Stimulated activated CD8-positive, alpha-beta memory T cell treated with anti-CD3 and anti-CD28 coated beads, Interleukin-15, amount 100 ng/mL, for 48 hours (primary cell): ENCODE measurements around the gene SPOPL.
"Not testable (repeated sequence)": the region's sequence is repeated elsewhere in the genome, so short reads cannot be mapped to it uniquely, and the experiment has no call there.

Source experiments
- DNase-seq, 2 donors: peaks; one replicate each; pipeline ENCODE4 v3.0.0-alpha.2; 2020; ENCODE audit warnings: low read depth in 2 of 2

SPOPL gene

DNA sequence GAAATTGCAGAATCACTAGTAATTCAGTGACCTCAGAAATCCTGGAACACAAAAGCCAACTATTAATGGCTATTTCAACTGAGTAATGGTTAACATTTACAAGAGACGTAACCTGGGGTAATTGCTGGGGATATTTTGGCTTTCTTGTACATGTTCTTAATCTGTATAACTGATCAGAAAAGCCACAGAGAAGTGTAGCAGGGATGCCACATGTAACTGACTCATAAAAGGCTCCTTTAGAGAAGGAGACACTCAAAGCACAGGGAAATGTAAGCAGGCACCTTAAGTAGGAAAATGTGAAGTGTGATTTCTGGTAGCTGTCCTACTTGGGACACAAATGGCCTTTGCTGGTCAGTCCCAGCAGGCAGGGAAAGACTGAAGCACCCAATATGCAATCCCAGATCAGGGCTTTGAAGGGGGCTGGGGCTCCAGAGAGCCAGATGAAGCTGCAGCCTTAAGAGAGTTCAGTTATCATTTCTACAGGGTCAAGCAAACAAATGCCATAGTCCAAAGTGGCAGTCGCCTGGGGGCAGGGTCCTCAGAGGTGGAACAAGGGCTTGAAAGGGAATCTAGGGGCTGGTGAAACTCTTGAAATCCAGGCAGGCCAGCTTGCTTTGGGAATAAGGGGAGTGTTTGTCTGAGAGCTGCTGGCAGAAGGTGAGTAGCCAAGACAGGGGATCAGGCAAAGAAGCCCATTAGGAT is 7.2 kb upstream of the SPOPL start:
- DNase-seq, result no peak

DNA sequence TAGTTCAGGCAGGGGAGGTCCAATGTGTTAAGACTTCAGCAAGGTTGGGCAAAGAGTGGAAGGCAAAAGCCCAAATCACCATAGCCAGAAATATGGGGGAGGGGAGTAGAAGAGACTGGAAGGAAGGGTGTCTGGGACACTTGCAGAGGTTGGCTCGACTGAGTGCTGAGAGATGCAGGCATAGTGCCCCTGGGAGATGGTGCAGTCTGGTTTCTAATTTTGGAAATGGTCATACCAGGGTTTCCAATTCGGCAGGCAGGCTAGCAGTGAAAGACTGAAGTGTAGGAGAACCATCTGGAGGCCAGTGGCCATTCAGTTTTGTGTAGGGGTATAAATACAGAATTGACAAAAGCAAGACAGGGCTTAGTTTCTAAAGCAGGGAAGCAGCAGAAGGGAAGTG is 6.2 kb upstream of the SPOPL start:
- DNase-seq, result no peak

DNA sequence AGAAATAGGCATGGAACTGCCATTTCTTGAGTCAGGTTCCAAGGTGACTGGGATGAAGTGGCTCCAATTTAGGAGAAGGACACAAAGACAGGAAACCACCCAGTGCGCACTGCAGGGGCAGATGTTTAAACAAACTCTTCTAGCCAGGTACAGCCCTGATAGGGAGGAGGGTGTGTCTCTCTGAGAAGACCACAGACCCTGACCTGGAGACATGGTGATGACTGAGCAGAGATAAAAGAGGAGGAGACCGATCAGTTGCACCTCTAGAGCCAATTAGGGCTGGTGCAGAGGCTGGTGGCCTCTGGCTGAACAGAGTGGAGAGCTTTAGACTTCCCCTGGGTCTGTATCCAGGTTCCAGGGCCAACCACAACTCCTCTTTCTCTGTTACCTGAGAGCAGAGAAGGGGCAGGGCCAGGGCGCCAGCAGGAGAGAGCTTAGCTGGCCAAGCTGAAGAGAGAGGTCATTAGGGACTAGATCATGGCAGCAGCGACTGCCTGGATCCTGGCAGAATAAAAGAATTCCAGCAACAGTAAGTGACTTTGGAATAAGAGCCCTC is 5.4 kb upstream of the SPOPL start:
- DNase-seq, result no peak

DNA sequence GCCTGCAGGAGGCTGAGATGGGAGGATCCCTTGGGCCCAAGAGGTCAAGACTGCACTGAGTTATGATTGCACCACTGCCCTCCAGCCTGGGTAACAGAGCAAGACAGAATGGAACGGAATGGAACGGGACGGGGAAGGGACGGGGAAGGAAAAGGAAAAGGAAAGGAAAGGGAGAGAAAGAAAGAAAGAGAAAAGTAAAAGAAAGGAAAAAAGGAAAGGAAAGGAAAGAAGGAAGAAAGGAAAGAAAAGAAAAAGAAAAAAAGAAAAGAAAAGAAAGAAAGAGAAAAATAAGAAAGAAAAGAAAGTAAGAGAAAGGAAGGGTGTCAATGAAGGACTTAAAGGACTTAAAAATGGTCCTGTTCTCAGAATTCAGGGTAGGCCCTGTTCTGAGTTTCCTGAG is 4.3 kb upstream of the SPOPL start:
- no peak for DNase-seq

DNA sequence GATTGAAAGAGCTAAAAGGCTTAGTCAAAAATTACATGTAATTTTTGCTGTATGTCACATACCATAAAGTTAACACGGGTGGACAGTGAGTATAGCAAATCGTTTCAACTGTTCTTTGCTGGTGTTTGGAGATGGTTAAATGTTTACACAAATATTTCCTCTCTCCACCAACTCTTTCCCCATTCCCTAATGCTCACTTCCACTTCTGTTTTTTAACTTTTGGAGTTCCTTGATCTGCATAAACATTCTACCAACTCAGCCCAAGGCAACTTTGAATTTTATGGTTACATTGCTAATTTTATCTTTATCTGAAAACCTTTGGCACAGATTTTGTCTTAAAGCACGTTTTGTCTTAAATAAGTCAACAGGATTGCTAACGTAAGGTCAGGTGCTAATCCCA is 1.9 kb upstream of the SPOPL start:
- DNase-seq, result no peak

DNA sequence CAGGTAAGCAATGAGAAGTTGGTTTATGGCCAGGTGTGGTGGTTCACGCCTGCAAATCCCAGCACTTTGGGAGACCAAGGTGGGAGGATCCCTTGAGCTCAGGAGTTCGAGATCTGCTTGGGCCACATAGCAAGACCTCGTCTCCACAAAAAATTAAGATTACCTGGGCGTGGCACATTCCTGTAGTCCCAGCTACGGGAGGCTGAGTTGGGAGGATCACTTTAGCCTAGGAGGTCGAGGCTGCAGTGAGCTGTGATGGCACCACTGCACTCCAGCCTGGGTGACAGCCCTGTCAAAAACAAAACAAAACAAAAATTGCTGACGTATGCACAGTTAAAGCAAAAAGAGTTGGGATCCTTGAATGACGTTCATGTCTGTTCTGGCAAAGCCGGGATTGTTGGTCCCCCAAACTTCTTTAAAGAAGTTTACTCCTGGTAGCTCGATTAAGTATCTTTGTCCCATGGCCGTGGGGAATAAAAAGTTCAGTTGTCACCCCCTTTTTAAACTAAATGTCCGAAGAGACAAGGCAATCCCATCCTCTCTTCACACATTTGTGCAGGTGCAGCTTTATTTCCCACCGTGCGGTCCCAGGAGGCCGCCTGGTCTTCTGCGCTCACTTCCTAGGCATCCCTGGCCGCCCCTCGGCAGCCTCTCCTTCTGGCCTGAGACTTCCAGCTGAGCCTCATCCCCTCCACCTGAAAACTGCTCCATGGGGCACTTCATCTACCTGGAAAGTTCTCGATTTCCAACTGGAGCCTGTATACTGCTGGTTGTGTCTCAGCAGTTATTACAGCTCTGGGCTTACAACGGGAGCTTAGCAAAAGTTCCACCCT is 762 bp upstream of the SPOPL start:
- no peak for DNase-seq

DNA sequence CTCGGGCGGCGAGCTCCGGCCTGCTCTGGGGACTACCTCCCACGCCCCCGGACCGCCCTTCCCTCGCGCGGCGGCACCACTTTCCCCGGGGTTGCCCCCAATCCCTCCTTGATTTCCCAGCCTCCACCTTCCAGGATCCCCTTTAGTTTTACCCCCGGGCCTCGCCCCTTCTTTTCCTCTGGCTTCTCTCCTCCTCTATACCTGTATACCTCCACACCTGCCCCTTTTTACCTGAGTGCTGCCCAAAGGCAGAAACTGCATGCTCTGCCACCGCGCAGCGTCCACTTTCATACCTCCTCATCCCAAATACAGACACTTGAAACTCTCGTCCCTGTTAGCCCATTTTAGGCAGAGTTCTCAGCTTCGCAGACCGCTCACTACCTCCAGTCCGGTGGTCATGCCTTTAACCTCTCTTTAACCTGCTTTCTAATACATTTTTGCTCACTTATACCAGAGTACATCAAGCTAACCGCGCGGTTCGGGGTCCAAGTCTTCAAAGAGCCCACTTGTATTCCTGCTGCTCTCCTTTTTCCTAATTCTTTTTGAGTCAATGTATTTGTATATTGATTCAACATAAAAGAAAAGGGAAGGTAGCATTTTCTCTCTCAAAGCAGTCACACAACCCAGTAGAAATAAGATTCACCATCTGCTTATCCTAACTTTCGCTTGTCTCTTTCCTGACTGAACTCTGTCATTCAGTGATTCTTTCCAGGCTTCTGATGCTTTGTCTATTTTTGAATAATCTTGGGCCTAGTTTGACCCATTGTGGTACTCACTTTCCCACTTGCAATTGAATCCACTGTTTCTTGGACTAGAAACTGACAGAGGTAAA is 901 bp downstream of the SPOPL start:
- DNase-seq, result no peak

DNA sequence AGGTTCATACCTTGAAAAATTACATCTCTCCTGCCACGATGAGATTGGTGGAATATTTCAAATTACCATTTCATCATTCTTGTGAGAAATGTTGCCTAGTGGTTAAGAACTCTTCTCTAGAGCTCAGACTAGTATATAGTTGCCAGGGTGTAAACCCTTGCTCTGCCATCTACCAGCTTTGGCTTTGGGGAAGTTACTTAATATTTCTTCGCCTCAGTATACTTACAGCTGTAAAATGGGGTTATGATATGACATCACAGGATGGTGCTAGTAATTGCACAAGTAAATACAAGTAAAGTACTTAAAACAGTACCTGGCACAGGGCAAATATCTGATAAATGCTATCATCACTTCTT is 1.5 kb downstream of the SPOPL start:
- no peak for DNase-seq

DNA sequence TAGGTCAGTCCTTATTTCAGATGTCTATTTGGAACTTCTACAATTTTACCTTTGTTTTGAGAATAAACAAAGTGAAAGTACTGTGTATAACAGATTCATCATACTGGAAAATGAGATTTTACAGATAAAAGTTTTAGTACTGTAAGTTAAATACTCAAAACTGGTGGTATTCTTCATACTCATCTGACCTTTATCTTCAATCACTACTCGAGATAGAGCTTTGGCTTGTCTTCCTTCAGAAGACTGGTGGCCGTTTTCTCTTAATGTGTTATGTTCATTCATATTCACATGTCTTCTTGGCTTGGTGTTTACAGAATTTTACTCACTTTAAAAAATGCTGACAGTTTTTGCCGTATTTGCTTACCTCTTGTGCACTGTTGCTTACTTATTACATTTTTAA is 2.1 kb downstream of the SPOPL start:
- DNase-seq, result no peak

DNA sequence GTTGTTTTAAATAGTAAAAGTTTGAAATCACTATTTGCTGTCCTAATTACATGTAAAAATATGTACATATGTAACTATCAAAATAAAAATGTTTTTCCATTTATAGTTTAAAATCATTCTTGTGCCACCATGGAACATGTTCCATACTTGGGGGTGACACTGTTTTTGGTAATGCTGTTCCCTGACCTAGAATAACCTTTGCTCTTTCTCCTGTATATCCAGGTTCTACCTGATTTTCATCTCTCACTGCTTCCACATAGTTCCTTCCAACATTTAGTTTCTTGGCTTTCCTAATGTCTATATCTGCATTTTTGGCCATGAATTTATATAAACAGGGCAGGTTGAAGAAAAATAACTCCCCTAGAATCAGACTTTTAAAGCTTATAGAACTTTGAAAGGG is 2.5 kb downstream of the SPOPL start:
- DNase-seq, result no peak

DNA sequence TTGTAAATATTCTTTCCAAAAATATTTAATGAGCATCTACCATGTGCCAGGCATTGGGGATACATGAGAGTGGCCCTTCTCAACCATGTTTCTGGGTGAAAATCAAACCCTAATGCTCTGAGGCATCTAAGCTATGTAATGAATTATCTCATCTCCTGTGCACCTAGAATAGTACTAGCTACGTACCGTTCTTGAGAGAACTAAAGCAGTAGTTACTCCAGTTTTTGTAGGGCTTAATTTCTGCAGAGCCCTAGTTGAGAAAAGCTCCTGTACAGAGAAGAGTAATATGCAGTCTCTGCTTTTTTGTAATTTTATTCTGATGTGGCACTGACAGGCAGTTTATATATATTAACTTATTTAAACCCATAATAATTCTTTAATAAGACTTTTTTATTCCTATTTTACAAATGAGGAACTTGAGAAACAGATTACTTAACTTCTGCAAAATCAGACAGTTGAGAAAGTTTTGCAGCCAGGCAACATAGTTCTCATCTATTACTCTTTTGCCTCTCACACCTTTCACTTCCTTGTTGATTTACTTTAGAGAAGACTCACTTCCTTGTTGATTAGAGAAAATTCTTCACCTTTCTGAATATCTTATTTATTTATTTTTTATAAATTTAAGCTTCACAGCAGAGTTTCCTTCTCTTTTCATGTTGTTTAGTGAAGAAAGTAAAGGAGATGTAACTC is 3.1 kb downstream of the SPOPL start:
- no peak for DNase-seq

DNA sequence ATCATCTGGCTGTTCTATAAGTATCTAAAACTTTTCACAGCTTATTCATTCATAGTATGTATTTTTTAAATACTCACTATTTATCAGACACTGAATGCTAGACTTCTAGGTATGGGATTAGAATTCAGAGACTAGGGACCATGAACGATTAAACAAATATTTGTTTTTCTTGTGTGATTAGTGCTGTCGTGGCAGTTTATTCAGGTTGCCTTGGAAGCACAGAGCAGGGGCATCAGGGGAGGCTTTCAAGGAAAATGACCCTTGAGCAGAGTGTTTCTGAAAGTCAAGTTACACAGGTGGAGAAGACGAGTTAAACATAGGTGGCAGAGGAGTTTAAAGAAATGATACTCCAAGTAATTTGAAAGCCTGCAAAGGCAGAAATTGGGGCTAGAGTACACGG is 5.7 kb downstream of the SPOPL start:
- no peak for DNase-seq

DNA sequence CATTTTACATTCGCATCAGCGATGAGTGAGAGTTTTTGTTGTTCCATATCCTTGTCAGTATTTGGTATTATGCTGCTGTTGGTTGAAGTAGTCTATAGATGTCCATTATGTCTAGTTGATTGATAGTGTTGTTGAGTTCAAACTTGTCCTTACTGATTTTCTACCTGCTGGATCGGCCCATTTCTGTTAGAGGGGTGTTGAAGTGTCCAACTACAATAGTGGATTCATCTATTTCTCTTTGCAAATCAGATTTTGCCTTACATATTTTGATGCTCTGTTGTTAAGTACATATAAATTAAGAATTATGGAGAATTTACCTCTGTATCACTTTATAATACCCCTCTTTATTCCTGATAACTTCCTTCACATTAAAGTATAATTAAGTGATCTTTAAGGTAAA is 8.7 kb downstream of the SPOPL start:
- DNase-seq, result no peak

DNA sequence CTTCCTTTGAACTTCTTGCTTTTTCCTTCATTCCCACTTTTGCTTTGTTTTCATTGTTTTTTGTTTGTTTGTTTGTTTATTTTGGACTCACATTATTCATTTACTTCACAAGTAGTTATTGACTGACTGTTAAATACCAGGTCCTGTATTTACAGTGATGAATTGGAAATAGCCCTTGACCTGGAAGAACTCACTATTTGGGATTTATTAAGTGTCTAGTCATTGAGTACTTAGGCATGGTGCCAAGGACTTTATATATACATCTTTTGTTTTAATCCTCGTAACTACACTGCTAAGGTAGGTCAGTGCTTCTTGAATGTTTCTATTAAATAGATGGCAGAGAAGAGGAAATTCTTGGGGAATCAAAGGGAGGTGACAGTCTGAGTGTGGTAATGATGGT is 11.1 kb downstream of the SPOPL start:
- no peak for DNase-seq

DNA sequence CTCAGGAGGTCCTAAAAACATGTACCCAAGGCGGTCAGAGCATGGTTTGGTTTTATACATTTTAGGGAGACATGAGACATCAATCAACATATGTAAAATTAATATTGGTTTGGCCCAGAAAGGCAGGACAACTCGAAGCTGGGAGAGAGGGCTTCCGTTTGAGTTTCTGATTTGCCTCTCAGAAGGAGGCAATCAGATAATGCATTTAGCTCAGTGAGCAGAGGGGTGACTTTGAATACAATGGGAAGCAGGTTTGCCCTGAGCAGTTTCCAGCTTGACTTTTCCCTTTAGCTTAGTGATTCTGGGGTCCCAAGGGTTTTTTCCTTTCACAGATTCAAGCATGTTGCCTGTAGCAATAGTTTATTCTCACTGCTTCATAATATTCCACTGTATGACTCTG is 12.6 kb downstream of the SPOPL start:
- DNase-seq, result no peak

DNA sequence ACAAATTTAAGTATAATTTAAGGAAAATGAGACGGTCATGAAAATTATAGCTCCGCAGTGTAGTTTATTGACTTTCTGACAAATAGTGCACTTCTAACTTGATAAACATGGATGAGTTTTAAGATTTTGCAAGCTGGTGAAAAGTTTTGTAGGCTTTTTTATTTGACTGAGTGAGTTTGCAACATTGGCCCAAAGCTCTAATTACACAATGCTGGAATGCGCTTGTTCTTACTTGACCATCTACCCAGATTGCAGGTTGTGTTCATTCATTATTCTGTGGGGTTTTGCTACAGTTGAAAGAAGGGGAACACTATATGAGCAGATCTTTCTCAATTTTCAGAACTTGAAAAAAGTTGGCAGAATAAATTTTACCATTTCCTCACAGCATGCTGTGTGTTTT is 13.5 kb downstream of the SPOPL start:
- DNase-seq, result no peak

DNA sequence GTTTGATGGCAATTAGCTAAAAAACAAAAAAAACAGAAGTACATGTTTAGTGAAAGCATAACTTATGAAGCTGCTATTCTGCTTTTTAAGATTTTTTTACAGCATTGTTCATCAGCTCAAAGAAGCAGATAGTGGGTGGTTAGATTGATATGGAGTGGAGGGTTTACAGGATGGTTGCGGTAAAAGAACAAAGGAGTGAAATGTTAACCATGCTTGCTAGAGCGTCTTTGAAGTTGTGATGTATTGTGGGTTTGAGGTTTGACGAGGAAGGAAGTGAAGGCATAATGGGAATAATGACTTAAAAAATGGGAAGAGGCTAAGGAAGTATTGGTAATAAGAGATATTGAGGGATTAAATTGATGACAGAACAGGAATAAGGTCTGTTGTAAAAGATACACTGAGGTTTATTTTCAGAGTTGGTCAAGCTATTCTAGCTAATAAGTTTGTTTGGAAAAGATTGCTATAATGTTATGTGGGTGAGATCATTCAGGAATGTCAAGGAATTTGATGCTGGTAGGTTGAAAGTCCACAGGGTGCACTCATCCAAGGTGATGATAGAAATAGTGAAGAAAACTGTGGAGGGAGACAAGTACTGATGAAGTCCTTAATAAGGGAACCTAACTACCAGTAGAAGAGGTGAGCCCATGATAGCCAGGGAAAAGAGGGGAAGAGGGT is 14.6 kb downstream of the SPOPL start:
- DNase-seq, result no peak

DNA sequence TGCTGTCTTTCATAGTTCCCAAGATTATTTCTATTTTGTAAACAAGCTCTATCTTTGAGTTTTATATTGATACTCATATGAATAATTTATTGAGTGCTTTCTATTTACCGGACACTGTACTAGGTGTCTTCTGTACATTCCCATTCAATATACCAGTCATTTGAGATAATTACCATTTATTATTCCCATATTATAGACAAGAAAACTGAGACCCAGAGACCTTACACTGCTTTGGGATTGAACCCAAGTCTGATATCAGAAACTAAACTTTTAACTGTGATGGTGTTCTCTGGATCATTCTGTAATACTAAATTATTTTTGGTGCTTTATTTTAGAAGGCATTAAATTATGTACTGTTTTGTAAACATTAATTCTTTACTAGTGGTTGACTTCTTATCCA is 17.3 kb downstream of the SPOPL start:
- no peak for DNase-seq

DNA sequence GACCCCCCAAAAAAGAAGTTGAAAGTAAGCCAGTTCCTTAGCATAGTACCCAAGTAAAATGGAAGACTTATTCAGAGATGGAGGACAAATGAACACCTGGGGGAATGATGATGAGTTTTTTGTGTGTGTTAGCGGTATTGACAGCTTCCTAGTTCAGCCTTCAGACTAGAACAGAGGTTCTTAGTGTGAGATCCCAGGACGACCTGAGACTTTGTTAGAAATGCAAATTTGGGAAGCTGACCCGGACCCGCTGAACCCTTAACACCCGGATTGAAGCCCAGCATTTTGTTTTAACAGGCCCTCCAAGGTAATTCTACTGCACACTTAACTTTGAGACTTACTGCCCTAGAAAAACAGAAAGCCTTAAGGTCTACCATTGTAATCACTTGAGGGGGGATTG is 20.3 kb downstream of the SPOPL start:
- DNase-seq, result no peak

DNA sequence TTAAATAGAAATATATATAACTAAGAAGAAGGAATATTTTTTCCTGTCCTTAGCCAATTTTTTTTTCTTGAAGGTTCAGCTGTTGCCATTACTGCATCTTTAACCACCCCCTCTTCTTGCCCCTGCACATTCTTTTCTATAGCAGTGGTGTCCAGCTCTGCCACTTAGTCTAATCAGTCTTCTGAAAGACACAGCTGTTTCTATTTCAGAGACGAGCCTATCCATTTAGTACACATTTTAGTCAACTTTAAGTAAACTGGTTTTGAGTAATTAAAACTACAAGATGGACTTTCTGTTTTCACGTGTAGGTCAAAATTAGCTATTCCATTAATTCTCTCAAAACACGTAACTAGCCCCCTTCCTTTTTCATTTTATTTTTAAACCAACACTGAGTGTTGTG is 21.0 kb downstream of the SPOPL start:
- DNase-seq, result no peak

DNA sequence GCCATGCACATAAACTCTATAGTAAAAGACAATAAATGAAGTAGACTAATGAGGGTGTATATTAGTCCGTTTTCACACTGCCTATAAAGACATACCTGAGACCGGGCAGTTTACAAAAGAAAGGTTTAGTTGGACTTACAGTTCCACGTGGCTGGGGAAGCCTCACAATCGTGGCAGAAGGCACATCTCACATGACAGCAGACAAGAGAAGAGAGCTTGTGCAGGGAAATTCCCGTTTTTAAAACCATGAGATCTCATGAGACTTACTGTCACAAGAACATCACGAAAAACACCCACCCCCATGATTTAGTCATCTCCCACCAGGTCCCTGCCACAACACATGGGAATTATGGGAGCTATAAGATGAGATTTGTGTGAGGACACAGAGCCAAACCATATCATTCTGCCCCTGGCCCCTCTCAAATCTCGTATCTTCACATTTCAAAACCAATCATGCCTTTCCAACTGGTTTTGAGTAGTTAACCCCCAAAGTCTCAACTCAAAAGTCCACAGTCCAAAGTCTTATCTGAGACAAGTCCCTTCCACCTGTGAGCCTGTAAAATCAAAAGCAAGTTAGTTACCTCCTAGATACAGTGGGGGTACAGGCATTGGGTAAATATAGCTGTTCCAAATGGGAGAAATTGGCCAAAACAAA is 21.6 kb downstream of the SPOPL start:
- not testable (repeated sequence) for DNase-seq
